Ovary (tissue), 9 donors: ENCODE measurements around the gene RPL22. TPM values are rescaled to one million over a fixed set of nuclear protein-coding genes. Genes with fewer than 3 reads are reported as not detected.

Experiments used
- DNase-seq, 5 donors: peaks; one replicate each; pipeline ENCODE4 v3.0.0-alpha.2; 2019 to 2020
- H3K27ac ChIP-seq, 2 donors: fragments of 200-600 bp; one replicate each; pipeline versions ENCODE4 v1.5.1 to v1.8.0; 2019 to 2022
- H3K27me3 ChIP-seq: fragments of 200-600 bp; one replicate; pipeline ENCODE4 v1.8.0; 2022
- H3K36me3 ChIP-seq: fragments of 200-600 bp; sonication (generic); one replicate; pipeline ENCODE4 v1.5.1; 2019
- H3K4me1 ChIP-seq: one replicate; pipeline ENCODE4 v1.8.1; 2013; ENCODE audit warnings: mild to moderate bottlenecking, moderate library complexity; ENCODE audit not compliant: insufficient read depth
- H3K4me3 ChIP-seq: fragments of 200-600 bp; sonication (generic); one replicate; pipeline ENCODE4 v1.5.1; 2017
- H3K9me3 ChIP-seq, 2 donors: fragments of 200-600 bp in 1 of 2; sonication (generic) in 1 of 2; one replicate each; pipeline versions ENCODE4 v1.5.1 to v1.8.1; 2013 to 2019; ENCODE audit warnings: mild to moderate bottlenecking in 1 of 2, moderate library complexity in 1 of 2
- EP300 ChIP-seq: sonication (generic); formaldehyde crosslinking; IDR thresholded peaks from one replicate; pipeline ENCODE4 v1.6.1; 2017; ENCODE audit warnings: antibody characterized with exemption
- POLR2A ChIP-seq: fragments of 450-650 bp; IDR thresholded peaks from one replicate; pipeline ENCODE4 v1.6.1; 2017; ENCODE audit warnings: antibody characterized with exemption, mild to moderate bottlenecking, moderate library complexity
- WGBS, 3 donors: extraction: QIAGEN DNeasy Blood & Tissue Kit in 1 of 3; methylation state at CpG; one replicate each; pipeline versions ENCODE4 v1.1.5 to v1.1.7; 2013 to 2017; 5-methylcytosine and 5-hydroxymethylcytosine counted together
- intact Hi-C, 4 donors: fragments of 100-400 bp; cut with DNase I; formaldehyde crosslinking; loops; one replicate each; pipeline versions ENCODE4 v1.11.0 to v1.15.1; 2022 to 2023
- polyA plus RNA-seq, 2 donors: library from polyadenylated mRNA; stranded (reverse); fragments of 200-250 nt in 1 of 2; fragments of 350-450 nt in 1 of 2; fragmentation: Illumina TruSeq in 1 of 2; extraction: RNeasy Lipid Tissue Mini Kit (QIAGEN cat#74804) in 1 of 2; gene quantifications; one replicate each; pipeline ENCODE4 v1.2.3, GENCODE V29; 2013 to 2014
- total RNA-seq, 7 donors: library from RNA; depleted of rRNA in 2 of 7; stranded (reverse); fragments of >200 nt in 2 of 7; fragmentation: NEBNext Ultra II Directional in 3 of 7; extraction: Animal tissue kit (Norgen Biotek cat#: 25700) in 3 of 7; gene quantifications; one replicate each; pipeline versions ENCODE4 v1.1.0 to v1.2.4, GENCODE V29; 2016 to 2023
- TF ChIP-seq, protein P1 (sequence below), 3 donors: fragments of 450-650 bp in 2 of 3; fragments of 200-600 bp in 1 of 3; IDR thresholded peaks; one replicate each; pipeline versions ENCODE4 v1.5.1 to v1.8.0; 2016 to 2022; ENCODE audit warnings: antibody characterized with exemption in 3 of 3, mild to moderate bottlenecking in 1 of 3
- donor health status: DM: no; HTN: no; CAD: no; lungs with moderate emphysema.
- donor health status: DM: no; HTN: no; CAD: no.
- donor health status: Bipolar disorder and iron deficiency.
- donor health status: DM: yes; HTN: yes; CAD: no.
- donor health status: DM: no; HTN: no; CAD: no.
- donor health status: DM: yes; HTN: yes; CAD: no.

Gene RPL22
- total and polyA plus RNA-seq, 9 donors, result 379 to 2,062 (median 715) TPM

DNA sequence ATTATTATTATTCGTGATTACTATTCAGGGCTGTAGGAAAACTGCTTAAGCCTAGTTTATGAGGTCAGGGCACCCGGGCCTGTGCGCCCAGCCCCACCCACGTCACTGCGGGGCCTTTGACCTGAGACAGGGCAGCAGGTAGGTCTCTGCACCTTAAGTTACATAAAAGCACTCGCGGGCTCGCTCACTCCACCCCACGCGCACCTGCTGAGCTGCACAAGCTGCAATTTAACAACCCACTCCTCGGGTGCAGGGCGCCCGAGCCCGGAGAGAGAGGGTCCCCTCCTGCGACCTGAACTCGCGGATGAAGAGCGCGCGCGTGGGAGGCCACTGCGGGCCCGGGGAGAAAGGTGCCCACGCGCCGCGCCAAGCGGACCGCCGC lies 35.9 kb upstream of the RPL22 start:
- no peaks in the 10 kb centered on the region for H3K9me3 ChIP-seq
- H3K4me3 ChIP-seq, result peak overlapping the region; percentile 60
- TF ChIP-seq POLR2A (no peak), EP300 (no peak)
- TF ChIP-seq, protein P1, sequence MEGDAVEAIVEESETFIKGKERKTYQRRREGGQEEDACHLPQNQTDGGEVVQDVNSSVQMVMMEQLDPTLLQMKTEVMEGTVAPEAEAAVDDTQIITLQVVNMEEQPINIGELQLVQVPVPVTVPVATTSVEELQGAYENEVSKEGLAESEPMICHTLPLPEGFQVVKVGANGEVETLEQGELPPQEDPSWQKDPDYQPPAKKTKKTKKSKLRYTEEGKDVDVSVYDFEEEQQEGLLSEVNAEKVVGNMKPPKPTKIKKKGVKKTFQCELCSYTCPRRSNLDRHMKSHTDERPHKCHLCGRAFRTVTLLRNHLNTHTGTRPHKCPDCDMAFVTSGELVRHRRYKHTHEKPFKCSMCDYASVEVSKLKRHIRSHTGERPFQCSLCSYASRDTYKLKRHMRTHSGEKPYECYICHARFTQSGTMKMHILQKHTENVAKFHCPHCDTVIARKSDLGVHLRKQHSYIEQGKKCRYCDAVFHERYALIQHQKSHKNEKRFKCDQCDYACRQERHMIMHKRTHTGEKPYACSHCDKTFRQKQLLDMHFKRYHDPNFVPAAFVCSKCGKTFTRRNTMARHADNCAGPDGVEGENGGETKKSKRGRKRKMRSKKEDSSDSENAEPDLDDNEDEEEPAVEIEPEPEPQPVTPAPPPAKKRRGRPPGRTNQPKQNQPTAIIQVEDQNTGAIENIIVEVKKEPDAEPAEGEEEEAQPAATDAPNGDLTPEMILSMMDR (IDR thresholded peaks at IDR 0.05), result no peak
- no peaks in the 10 kb centered on the region for H3K36me3 ChIP-seq
- no peak overlapping the region for H3K27ac ChIP-seq
- no peaks in the 10 kb centered on the region for H3K27me3 ChIP-seq
- DNase-seq, result peak in 1 of 5 donors; percentile 51
- 0% methylated on average over 21 to 30 of the region's 30 CpGs for WGBS, 3 donors
- H3K4me1 ChIP-seq, result no peaks in the 10 kb centered on the region
- intact Hi-C loops, result no loop called here

DNA sequence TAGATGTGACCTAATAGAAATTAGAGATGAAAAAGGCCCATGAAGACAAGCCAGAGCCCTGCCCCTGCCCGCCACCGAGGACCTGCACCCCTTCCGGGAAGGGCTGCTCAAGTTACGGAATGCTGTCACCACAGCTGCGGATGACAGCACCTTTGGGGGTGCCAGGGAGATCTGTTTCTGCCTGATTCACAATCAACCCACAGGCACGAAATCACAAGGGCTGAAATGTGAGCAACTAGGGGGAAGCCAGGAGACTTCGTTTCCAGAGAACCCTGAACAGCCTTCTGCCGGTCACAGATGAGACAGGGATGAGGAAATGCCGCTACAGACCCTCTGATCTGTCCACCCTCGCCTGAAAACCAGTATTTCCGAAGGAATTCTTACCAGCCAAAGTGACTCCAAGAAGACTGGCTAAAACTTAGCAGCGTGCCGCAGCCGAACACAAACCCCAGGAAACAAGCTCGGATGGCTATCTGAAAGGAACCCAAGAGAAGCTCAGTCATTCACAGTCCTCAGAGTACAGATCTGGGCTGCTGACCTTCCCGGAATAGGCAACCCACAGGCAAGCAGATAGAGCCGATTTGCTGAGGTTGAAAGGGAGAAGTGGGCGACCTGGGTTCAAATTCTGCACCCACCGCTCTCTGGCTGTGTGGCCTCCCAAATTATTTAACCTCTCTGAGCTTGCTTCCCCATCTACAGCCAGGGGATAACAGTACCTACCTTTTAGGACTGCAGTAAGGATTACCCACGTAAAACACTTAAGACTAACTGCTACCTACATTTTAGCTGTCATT lies 35.3 kb upstream of the RPL22 start:
- H3K4me3 ChIP-seq, result peak overlapping the region; percentile 60
- TF ChIP-seq EP300, result no peak
- TF ChIP-seq, protein P1 (IDR thresholded peaks at IDR 0.05), result no peak
- no peak for TF ChIP-seq POLR2A
- WGBS, 3 donors, result 50 to 62% (median 51%) methylated on average over 20 of the region's 20 CpGs
- no peaks in the 10 kb centered on the region for H3K9me3 ChIP-seq
- no peaks in the 10 kb centered on the region for H3K4me1 ChIP-seq
- no peak for DNase-seq
- H3K27me3 ChIP-seq, result no peaks in the 10 kb centered on the region
- H3K27ac ChIP-seq, result no peak overlapping the region
- intact Hi-C loops, result no loop called here
- no peaks in the 10 kb centered on the region for H3K36me3 ChIP-seq

DNA sequence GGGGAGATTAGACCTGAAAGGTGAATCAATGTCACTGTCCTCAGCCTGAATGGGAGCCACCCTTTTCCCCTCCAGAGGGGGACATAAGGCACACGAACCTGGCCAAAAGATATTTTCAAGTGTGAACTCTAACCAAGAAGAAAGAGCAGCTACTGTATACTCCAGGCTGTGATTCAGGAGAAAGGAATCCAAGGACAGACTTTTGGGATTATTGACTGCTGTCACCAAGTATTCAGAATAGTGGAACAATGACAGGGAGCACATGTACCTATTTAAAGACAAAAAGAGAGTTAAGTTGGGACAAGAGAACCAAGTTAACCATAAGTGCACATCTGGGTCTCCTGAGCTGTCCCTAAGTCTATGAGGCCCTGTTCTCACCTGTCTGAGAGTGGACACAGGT lies 34.0 kb upstream of the RPL22 start:
- Histone ChIP-seq H3K9me3 (no peaks in the 10 kb centered on the region), H3K4me3 (no peak overlapping the region), H3K27ac (no peak overlapping the region), H3K36me3 (no peaks in the 10 kb centered on the region), H3K4me1 (no peaks in the 10 kb centered on the region), H3K27me3 (no peaks in the 10 kb centered on the region)
- DNase-seq, result no peak
- 21 to 54% (median 35%) methylated on average over 1 of the region's 1 CpG for WGBS, 3 donors
- intact Hi-C loops, result no loop called here
- TF ChIP-seq EP300 (no peak), POLR2A (no peak)
- TF ChIP-seq, protein P1 (IDR thresholded peaks at IDR 0.05), result no peak

DNA sequence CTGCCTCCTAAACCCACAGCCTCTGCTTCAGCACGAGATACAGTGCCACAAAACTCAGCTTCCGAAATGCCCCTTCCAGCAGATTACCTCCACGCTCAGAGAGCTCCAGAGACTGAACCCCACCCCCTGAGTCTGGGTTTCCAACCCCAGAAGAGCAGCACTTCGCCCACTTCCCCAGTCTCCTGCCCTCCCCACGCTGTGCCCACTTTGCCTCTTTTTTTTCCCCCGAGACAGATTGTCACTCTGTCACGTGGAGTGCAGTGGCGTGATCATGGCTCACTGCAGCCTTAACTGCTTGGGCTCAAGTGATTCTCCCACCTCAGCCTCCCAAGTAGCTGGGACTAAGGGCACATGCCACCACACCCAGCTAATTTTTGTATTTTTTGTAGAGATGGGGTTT lies 26.3 kb upstream of the RPL22 start:
- 88 to 92% (median 89%) methylated on average over 8 of the region's 8 CpGs for WGBS, 3 donors
- no peaks in the 10 kb centered on the region for H3K36me3 ChIP-seq

More for the DNA sequence above, 26.3 kb upstream of the RPL22 start:
- Histone ChIP-seq H3K4me3 (no peak overlapping the region), H3K27me3 (no peaks in the 10 kb centered on the region), H3K9me3 (no peaks in the 10 kb centered on the region), H3K27ac (no peak overlapping the region), H3K4me1 (no peaks in the 10 kb centered on the region)
- DNase-seq, result no peak
- TF ChIP-seq POLR2A (no peak), EP300 (no peak)
- TF ChIP-seq, protein P1 (IDR thresholded peaks at IDR 0.05), result no peak
- intact Hi-C loops, result no loop called here
